GM18867 (cell line): ENCODE data around the gene INPP4B.

Experiments
- ATAC-seq: cut with Tn5 transposase; IDR thresholded peaks from one replicate; pipeline ENCODE4 v1.9.1; 2021; ENCODE audit warnings: mild to moderate bottlenecking, moderate library complexity; ENCODE audit not compliant: unreplicated experiment

Gene INPP4B

GRCh38 chr4:142267101-142267500 is 579.0 kb downstream of the INPP4B start:
- no peak for ATAC-seq

GRCh38 chr4:142265946-142266345 is 580.2 kb downstream of the INPP4B start:
- ATAC-seq, result no peak

- no peak for ATAC-seq
Measured at GRCh38 chr4:142265536-142265935, 580.6 kb downstream of the INPP4B start.

GRCh38 chr4:142264961-142265360 is 581.1 kb downstream of the INPP4B start:
- ATAC-seq, result no peak

GRCh38 chr4:142262956-142263355 is 583.1 kb downstream of the INPP4B start:
- ATAC-seq, result no peak

GRCh38 chr4:142248946-142249345 is 597.2 kb downstream of the INPP4B start:
- ATAC-seq, result no peak

- ATAC-seq, result no peak
Measured at GRCh38 chr4:142243255-142243654, 602.8 kb downstream of the INPP4B start.

- no peak for ATAC-seq
Measured at GRCh38 chr4:142242156-142242555, 603.9 kb downstream of the INPP4B start.

- no peak for ATAC-seq
Measured at GRCh38 chr4:142238589-142238988, 607.5 kb downstream of the INPP4B start.

GRCh38 chr4:142236268-142236667 is 609.8 kb downstream of the INPP4B start:
- no peak for ATAC-seq

- ATAC-seq, result no peak
Measured at GRCh38 chr4:142231787-142232186, 614.3 kb downstream of the INPP4B start.

GRCh38 chr4:142230991-142231390 is 615.1 kb downstream of the INPP4B start:
- ATAC-seq, result no peak

- ATAC-seq, result no peak
Measured at GRCh38 chr4:142226014-142226413, 620.1 kb downstream of the INPP4B start.

- ATAC-seq, result no peak
Measured at GRCh38 chr4:142222127-142222526, 624.0 kb downstream of the INPP4B start.

- ATAC-seq, result no peak
Measured at GRCh38 chr4:142218726-142219125, 627.4 kb downstream of the INPP4B start.

- no peak for ATAC-seq
Measured at GRCh38 chr4:142211444-142211843, 634.7 kb downstream of the INPP4B start.

GRCh38 chr4:142203505-142203904 is 642.6 kb downstream of the INPP4B start:
- no peak for ATAC-seq

GRCh38 chr4:142202404-142203332 is 643.4 kb downstream of the INPP4B start:
- peak; percentile 91 for ATAC-seq

GRCh38 chr4:142201041-142201440 is 645.1 kb downstream of the INPP4B start:
- no peak for ATAC-seq

- no peak for ATAC-seq
Measured at GRCh38 chr4:142194905-142195304, 651.2 kb downstream of the INPP4B start.

- ATAC-seq, result no peak
Measured at GRCh38 chr4:142191901-142192300, 654.2 kb downstream of the INPP4B start.

- no peak for ATAC-seq
Measured at GRCh38 chr4:142181021-142181420, 665.1 kb downstream of the INPP4B start.

- ATAC-seq, result no peak
Measured at GRCh38 chr4:142169216-142169615, 676.9 kb downstream of the INPP4B start.
